Cardiac fibroblast (primary cell): Measurements from ENCODE around the gene UBTD1.

Experiments used
- DNase-seq, 2 donors: peaks; one replicate each; pipeline versions ENCODE4 v3.0.0 to v3.0.0-alpha.2; 2010; ENCODE audit warnings: low read depth in 2 of 2
- H3K4me3 ChIP-seq, 2 donors: replicated peaks in 1 of 2; 1 replicate in 1 of 2; 2 replicates in 1 of 2; pipeline ENCODE4 v1.5.1; 2011; ENCODE audit warnings: low read depth in 2 of 2, low read length in 2 of 2, mild to moderate bottlenecking in 2 of 2, moderate library complexity in 1 of 2
- CTCF ChIP-seq: IDR thresholded peaks from one replicate; pipeline ENCODE4 v1.5.1; 2011; ENCODE audit warnings: low read depth, mild to moderate bottlenecking, low read length, inconsistent platforms

The UBTD1 gene

GRCh38 chr10:97503406-97503805 is 4.7 kb downstream of the UBTD1 start:
- H3K4me3 ChIP-seq: no peak overlapping the region
- DNase-seq: peak in 1 of 2 donors; percentile 34
- TF ChIP-seq CTCF: no peak

- DNase-seq: no peak
- H3K4me3 ChIP-seq: no peak overlapping the region
- TF ChIP-seq CTCF: no peak
These were observed 6.4 kb downstream of the UBTD1 start for GRCh38 chr10:97505152-97505551.

GRCh38 chr10:97506199-97506991 is 7.7 kb downstream of the UBTD1 start:
- no peak overlapping the region for H3K4me3 ChIP-seq
- TF ChIP-seq CTCF: no peak
- DNase-seq: no peak

- no peak for TF ChIP-seq CTCF
- H3K4me3 ChIP-seq: peak overlapping the region in 1 of 2 donors; percentile 4
- DNase-seq: peak; percentile 66 to 74
These were observed 9.6 kb downstream of the UBTD1 start for GRCh38 chr10:97508342-97508741.

GRCh38 chr10:97509120-97509680 is 10.5 kb downstream of the UBTD1 start:
- no peak for TF ChIP-seq CTCF
- H3K4me3 ChIP-seq: no peak overlapping the region
- no peak for DNase-seq

GRCh38 chr10:97510686-97511085 is 12.0 kb downstream of the UBTD1 start:
- H3K4me3 ChIP-seq: no peak overlapping the region
- no peak for DNase-seq
- TF ChIP-seq CTCF: no peak
